ENCODE results near the gene KLK8.

- TF ChIP-seq POLR2AphosphoS5 (IDR thresholded peaks at IDR 0.05) (no peak), CTCF (IDR thresholded peaks at IDR 0.05 in 8 of 11, conservative IDR thresholded peaks at IDR 0.05 in 3 of 11) (no peak)
Observed at GRCh38 chr19:51002089-51002532, 707 bp upstream of the KLK8 start.

All from spleen (tissue), 7 donors.